ENCODE measurements around the gene TYW1.
"Not testable (repeated sequence)": the region's sequence is repeated elsewhere in the genome, so short reads cannot be mapped to it uniquely, and the experiment has no call there.

Gene TYW1

GRCh38 chr7:67049908-67050307 is 53.3 kb downstream of the TYW1 start:
- DNase-seq, result not testable (repeated sequence)

- DNase-seq, result not testable (repeated sequence)
Observed at GRCh38 chr7:67052161-67052560, 55.5 kb downstream of the TYW1 start.

GRCh38 chr7:67056683-67057082 is 60.0 kb downstream of the TYW1 start:
- no peak for DNase-seq

- DNase-seq, result not testable (repeated sequence)
Observed at GRCh38 chr7:67061321-67061720, 64.7 kb downstream of the TYW1 start.

- not testable (repeated sequence) for DNase-seq
Observed at GRCh38 chr7:67062802-67063201, 66.2 kb downstream of the TYW1 start.

GRCh38 chr7:67066950-67067622 is 70.5 kb downstream of the TYW1 start:
- not testable (repeated sequence) for DNase-seq

- not testable (repeated sequence) for DNase-seq
Observed at GRCh38 chr7:67076120-67076519, 79.5 kb downstream of the TYW1 start.

GRCh38 chr7:67082880-67083279 is 86.2 kb downstream of the TYW1 start:
- DNase-seq, result not testable (repeated sequence)

GRCh38 chr7:67089261-67089660 is 92.6 kb downstream of the TYW1 start:
- not testable (repeated sequence) for DNase-seq

- DNase-seq, result not testable (repeated sequence)
Observed at GRCh38 chr7:67091053-67091452, 94.4 kb downstream of the TYW1 start.

- not testable (repeated sequence) for DNase-seq
Observed at GRCh38 chr7:67098031-67098430, 101.4 kb downstream of the TYW1 start.

GRCh38 chr7:67099406-67099805 is 102.8 kb downstream of the TYW1 start:
- not testable (repeated sequence) for DNase-seq

- DNase-seq, result not testable (repeated sequence)
Observed at GRCh38 chr7:67100038-67100437, 103.4 kb downstream of the TYW1 start.

- no peak for DNase-seq
Observed at GRCh38 chr7:67100956-67101361, 104.3 kb downstream of the TYW1 start.

GRCh38 chr7:67104937-67105336 is 108.3 kb downstream of the TYW1 start:
- not testable (repeated sequence) for DNase-seq

GRCh38 chr7:67105377-67105776 is 108.7 kb downstream of the TYW1 start:
- DNase-seq, result peak; percentile 10

GRCh38 chr7:67106255-67106654 is 109.6 kb downstream of the TYW1 start:
- not testable (repeated sequence) for DNase-seq

GRCh38 chr7:67111342-67111741 is 114.7 kb downstream of the TYW1 start:
- not testable (repeated sequence) for DNase-seq

- DNase-seq, result not testable (repeated sequence)
Observed at GRCh38 chr7:67114483-67115246, 118.0 kb downstream of the TYW1 start.

- DNase-seq, result not testable (repeated sequence)
Observed at GRCh38 chr7:67120491-67120890, 123.9 kb downstream of the TYW1 start.

GRCh38 chr7:67128257-67128656 is 131.6 kb downstream of the TYW1 start:
- not testable (repeated sequence) for DNase-seq

GRCh38 chr7:67130766-67131165 is 134.1 kb downstream of the TYW1 start:
- DNase-seq, result not testable (repeated sequence)

GRCh38 chr7:67134912-67135311 is 138.3 kb downstream of the TYW1 start:
- DNase-seq, result not testable (repeated sequence)

Measured in CD4-positive, alpha-beta T cell treated with Interleukin-6 for 4 hours (primary cell).